Testis (tissue), 2 donors: Measurements from ENCODE around the gene FOXG1.

ENCODE experiments used
- POLR2A ChIP-seq: fragments of 450-650 bp; IDR thresholded peaks from one replicate; pipeline ENCODE4 v1.6.1; 2017; ENCODE audit warnings: antibody characterized with exemption, mild to moderate bottlenecking, moderate library complexity
- TF ChIP-seq, protein P1 (sequence below), 3 experiments: fragments of 450-650 bp in 2 of 3; fragments of 200-600 bp in 1 of 3; sonication (generic) in 1 of 3; IDR thresholded peaks; one replicate each; pipeline ENCODE4 v1.5.1; 2016 to 2019; ENCODE audit warnings: antibody characterized with exemption in 3 of 3, mild to moderate bottlenecking in 2 of 3, moderate library complexity in 1 of 3

GRCh38 chr14:28751467-28752058 lies 15.0 kb upstream of the FOXG1 start:
- TF ChIP-seq, protein P1, sequence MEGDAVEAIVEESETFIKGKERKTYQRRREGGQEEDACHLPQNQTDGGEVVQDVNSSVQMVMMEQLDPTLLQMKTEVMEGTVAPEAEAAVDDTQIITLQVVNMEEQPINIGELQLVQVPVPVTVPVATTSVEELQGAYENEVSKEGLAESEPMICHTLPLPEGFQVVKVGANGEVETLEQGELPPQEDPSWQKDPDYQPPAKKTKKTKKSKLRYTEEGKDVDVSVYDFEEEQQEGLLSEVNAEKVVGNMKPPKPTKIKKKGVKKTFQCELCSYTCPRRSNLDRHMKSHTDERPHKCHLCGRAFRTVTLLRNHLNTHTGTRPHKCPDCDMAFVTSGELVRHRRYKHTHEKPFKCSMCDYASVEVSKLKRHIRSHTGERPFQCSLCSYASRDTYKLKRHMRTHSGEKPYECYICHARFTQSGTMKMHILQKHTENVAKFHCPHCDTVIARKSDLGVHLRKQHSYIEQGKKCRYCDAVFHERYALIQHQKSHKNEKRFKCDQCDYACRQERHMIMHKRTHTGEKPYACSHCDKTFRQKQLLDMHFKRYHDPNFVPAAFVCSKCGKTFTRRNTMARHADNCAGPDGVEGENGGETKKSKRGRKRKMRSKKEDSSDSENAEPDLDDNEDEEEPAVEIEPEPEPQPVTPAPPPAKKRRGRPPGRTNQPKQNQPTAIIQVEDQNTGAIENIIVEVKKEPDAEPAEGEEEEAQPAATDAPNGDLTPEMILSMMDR (IDR thresholded peaks at IDR 0.05) = peak; percentile 20 to 44 (median 39)
- no peak for TF ChIP-seq POLR2A
